H1 (cell line): ENCODE data around the gene TRHDE. TPM values are rescaled to one million over a fixed set of nuclear protein-coding genes. Genes with fewer than 3 reads are reported as not detected.

Experiments
- CTCF ChIA-PET: fragments of 300-600 bp; sonication (Branson Sonifier 250); formaldehyde crosslinking; loops from one replicate; lab custom pipeline; 2021; ENCODE audit not compliant: partially characterized antibody; lab: Charles Lee
- POLR2A ChIA-PET: fragments of 300-600 bp; sonication (Branson Sonifier 250); formaldehyde crosslinking; loops from one replicate; lab custom pipeline; 2021; ENCODE audit warnings: inconsistent platforms; ENCODE audit not compliant: partially characterized antibody; lab: Charles Lee
- DNase-seq, 2 experiments: peaks; one replicate each; pipeline versions ENCODE4 v3.0.0 to v3.0.0-alpha.2; 2010 to 2022; ENCODE audit warnings: low spot score in 2 of 2, low read depth in 1 of 2, mixed read lengths in 1 of 2
- FAIRE-seq: peaks from 2 replicates; lab custom pipeline; 2011; peaks lifted over from hg19 to GRCh38; lab: Jason Lieb, UNC
- H2AFZ ChIP-seq: 2 replicates; pipeline ENCODE4 v1.8.1; 2012; ENCODE audit warnings: low read length, inconsistent platforms
- H2AK5ac ChIP-seq: 2 replicates; pipeline ENCODE4 v1.6.1; 2013; ENCODE audit warnings: low read depth, low read length
- H2BK120ac ChIP-seq: replicated peaks from 2 replicates; pipeline ENCODE3; 2013; ENCODE audit warnings: low read depth, low read length, inconsistent platforms
- H2BK12ac ChIP-seq: 2 replicates; pipeline ENCODE4 v1.6.1; 2013; ENCODE audit warnings: low read depth, low read length
- H2BK15ac ChIP-seq: 2 replicates; pipeline ENCODE4 v1.6.1; 2013; ENCODE audit warnings: low read length
- H2BK20ac ChIP-seq: 2 replicates; pipeline ENCODE4 v1.6.1; 2013; ENCODE audit warnings: low read length
- H2BK5ac ChIP-seq: 2 replicates; pipeline ENCODE4 v1.6.1; 2013; ENCODE audit warnings: low read depth, low read length
- H3K14ac ChIP-seq: 2 replicates; pipeline ENCODE4 v1.6.1; 2013; ENCODE audit warnings: inconsistent platforms; ENCODE audit not compliant: insufficient read length
- H3K18ac ChIP-seq: 2 replicates; pipeline ENCODE4 v1.6.1; 2013; ENCODE audit warnings: low read length; ENCODE audit errors: extremely low read depth
- H3K23ac ChIP-seq: 2 replicates; pipeline ENCODE4 v1.6.1; 2013; ENCODE audit warnings: inconsistent platforms; ENCODE audit not compliant: insufficient read length
- H3K23me2 ChIP-seq: 2 replicates; pipeline ENCODE4 v1.6.1; 2013; ENCODE audit warnings: low read depth, low read length
- H3K27ac ChIP-seq: 2 replicates; pipeline ENCODE4 v1.6.1; 2011; ENCODE audit warnings: low read depth, low read length, inconsistent platforms
- H3K27me3 ChIP-seq, 4 experiments: replicated peaks in 1 of 4; 1 replicate in 1 of 4; 2 replicates in 3 of 4; pipeline versions ENCODE4 v1.6.1 to v1.8.1; 2011 to 2013; ENCODE audit warnings: low read length in 3 of 4, mild to moderate bottlenecking in 3 of 4, inconsistent platforms in 2 of 4, mixed read lengths in 2 of 4, moderate library complexity in 1 of 4; ENCODE audit not compliant: control insufficient read depth in 3 of 4, insufficient read depth in 3 of 4; ENCODE audit errors: extremely low read depth in 1 of 4
- H3K36me3 ChIP-seq, 4 experiments: 2 replicates each; pipeline versions ENCODE4 v1.6.1 to v1.8.1; 2011 to 2013; ENCODE audit warnings: mild to moderate bottlenecking in 4 of 4, low read length in 3 of 4, moderate library complexity in 2 of 4, control low read depth in 1 of 4, inconsistent platforms in 1 of 4; ENCODE audit not compliant: insufficient read depth in 4 of 4, control insufficient read depth in 2 of 4
- H3K4ac ChIP-seq: replicated peaks from 2 replicates; pipeline ENCODE3; 2013; ENCODE audit warnings: low read length, low read depth, mixed read lengths, inconsistent platforms; ENCODE audit not compliant: insufficient read length
- H3K4me1 ChIP-seq, 4 experiments: replicated peaks in 1 of 4; 1 replicate in 1 of 4; 2 replicates in 3 of 4; pipeline versions ENCODE4 v1.6.1 to v1.8.1; 2011 to 2013; ENCODE audit warnings: low read length in 3 of 4, inconsistent platforms in 2 of 4, mixed read lengths in 1 of 4; ENCODE audit not compliant: insufficient read depth in 4 of 4, control insufficient read depth in 3 of 4
- H3K4me2 ChIP-seq, 2 experiments: 2 replicates each; pipeline versions ENCODE4 v1.6.1 to v1.8.1; 2011 to 2013; ENCODE audit warnings: low read depth in 2 of 2, low read length in 2 of 2, control low read depth in 1 of 2, inconsistent platforms in 1 of 2, mild to moderate bottlenecking in 1 of 2; ENCODE audit not compliant: insufficient read depth in 1 of 2
- H3K4me3 ChIP-seq, 4 experiments: fragments of 200-600, 300-600 bp in 1 of 4; sonication (generic), shearing (Covaris generic), sonication (Bioruptor Twin) in 1 of 4; 2 replicates each; pipeline versions ENCODE4 v1.5.1 to v1.8.1; 2011 to 2016; ENCODE audit warnings: low read length in 4 of 4, low read depth in 3 of 4, control low read depth in 2 of 4, inconsistent platforms in 2 of 4, mild to moderate bottlenecking in 2 of 4, mixed read lengths in 1 of 4, moderate library complexity in 1 of 4; ENCODE audit not compliant: insufficient read depth in 2 of 4; ENCODE audit errors: extremely low read depth in 1 of 4
- H3K56ac ChIP-seq: replicated peaks from 2 replicates; pipeline ENCODE3; 2013; ENCODE audit warnings: low read depth, mild to moderate bottlenecking, mixed read lengths, low read length, inconsistent platforms; ENCODE audit not compliant: insufficient read length
- H3K79me1 ChIP-seq: 2 replicates; pipeline ENCODE4 v1.6.1; 2013; ENCODE audit warnings: low read depth, low read length, control low read depth
- H3K79me2 ChIP-seq, 2 experiments: 2 replicates each; pipeline versions ENCODE4 v1.6.1 to v1.8.1; 2012 to 2013; ENCODE audit warnings: low read length in 2 of 2, mild to moderate bottlenecking in 2 of 2, inconsistent platforms in 1 of 2; ENCODE audit not compliant: insufficient read depth in 2 of 2, control insufficient read depth in 1 of 2
- H3K9ac ChIP-seq, 4 experiments: replicated peaks in 1 of 4; 1 replicate in 1 of 4; 2 replicates in 3 of 4; pipeline versions ENCODE4 v1.6.1 to v1.8.1; 2011 to 2013; ENCODE audit warnings: low read depth in 3 of 4, low read length in 3 of 4, control low read depth in 2 of 4, mild to moderate bottlenecking in 2 of 4, moderate library complexity in 2 of 4, inconsistent platforms in 1 of 4; ENCODE audit errors: extremely low read depth in 1 of 4
- H3K9me3 ChIP-seq, 2 experiments: 2 replicates each; pipeline versions ENCODE4 v1.6.1 to v1.8.1; 2012 to 2013; ENCODE audit warnings: mild to moderate bottlenecking in 2 of 2, moderate library complexity in 2 of 2, control low read depth in 1 of 2, inconsistent platforms in 1 of 2, low read depth in 1 of 2, low read length in 1 of 2, mixed read lengths in 1 of 2; ENCODE audit not compliant: insufficient read depth in 2 of 2
- H4K20me1 ChIP-seq, 2 experiments: replicated peaks in 1 of 2; 2 replicates each; pipeline versions ENCODE3 to v1.8.1; 2011 to 2013; ENCODE audit warnings: inconsistent platforms in 2 of 2, low read length in 2 of 2, mild to moderate bottlenecking in 1 of 2; ENCODE audit not compliant: insufficient read depth in 2 of 2, control insufficient read depth in 1 of 2
- H4K5ac ChIP-seq: 2 replicates; pipeline ENCODE4 v1.6.1; 2013; ENCODE audit warnings: low read length, low read depth, mixed read lengths, inconsistent platforms; ENCODE audit not compliant: insufficient read length
- H4K8ac ChIP-seq: 2 replicates; pipeline ENCODE4 v1.8.0; 2013; ENCODE audit warnings: mild to moderate bottlenecking, moderate library complexity, low read length, inconsistent platforms; ENCODE audit not compliant: insufficient read depth; ENCODE audit errors: extremely low read depth
- H4K91ac ChIP-seq: replicated peaks from 2 replicates; pipeline ENCODE3; 2013; ENCODE audit warnings: low read length, mixed read lengths, inconsistent platforms; ENCODE audit not compliant: insufficient read length
- CBX5 ChIP-seq: fragments of 300-800, 300-1000 bp; sonication (generic); IDR thresholded peaks from 2 replicates; pipeline ENCODE4 v1.7.1; 2016; ENCODE audit warnings: antibody characterized with exemption, low read length, low read depth
- KDM5A ChIP-seq: fragments of 200-600 bp; IDR thresholded peaks from 2 replicates; pipeline ENCODE4 v1.7.1; 2012; ENCODE audit warnings: mild to moderate bottlenecking, low read length, inconsistent platforms, mixed read lengths
- USF2 ChIP-seq: IDR thresholded peaks from 2 replicates; pipeline ENCODE4 v1.6.1; 2011; ENCODE audit warnings: low read length, improper control_type of control experiment
- WGBS, 2 experiments: shearing (Covaris generic) in 1 of 2; methylation state at CpG; one replicate each; pipeline versions ENCODE4 v1.1.6 to v1.1.7; 2013 to 2015; ENCODE audit warnings: low lambda C conversion rate in 2 of 2, mixed read lengths in 2 of 2, inconsistent platforms in 1 of 2, low coverage in 1 of 2, missing lambda C conversion rate in 1 of 2; ENCODE audit not compliant: insufficient replicate concordance in 2 of 2, insufficient coverage in 1 of 2, insufficient read length in 1 of 2; ENCODE audit errors: extremely low coverage in 1 of 2, missing lambda C conversion rate in 1 of 2; 5-methylcytosine and 5-hydroxymethylcytosine counted together
- polyA plus RNA-seq, 7 experiments: library from polyadenylated mRNA; depleted of rRNA in 3 of 7; stranded (reverse) in 5 of 7; unstranded in 2 of 7; fragments of >200 nt in 5 of 7; fragments of 200-250 nt in 2 of 7; gene quantifications; 1 replicate in 5 of 7; 2 replicates in 1 of 7; 4 replicates in 1 of 7; pipeline versions ENCODE4 v1.2.1 to v1.2.3, GENCODE V29; 2011 to 2013; ENCODE audit warnings: missing spikeins in 2 of 7, mixed read lengths in 2 of 7
- total RNA-seq: library from RNA; stranded (reverse); fragmentation: NEBNext Ultra II Directional; extraction: Animal tissue kit (Norgen Biotek cat#: 25700); gene quantifications from 2 replicates; pipeline ENCODE4 v1.2.1, GENCODE V29; 2021

The TRHDE gene
- total and polyA plus RNA-seq, 2 of the 8 experiments (the other 6 are each of a cell fraction or from before 2014, with no cell fraction given) = 1.3 to 5.0 TPM

GRCh38 chr12:72261885-72262284 is 10.3 kb upstream of the TRHDE start:
- Histone ChIP-seq H3K23me2 (no peaks in the 10 kb centered on the region), H3K27me3 (no peaks in the 10 kb centered on the region), H2AK5ac (no peak overlapping the region), H3K23ac (no peak overlapping the region), H3K4me2 (no peak overlapping the region), H3K4me3 (no peak overlapping the region), H3K36me3 (no peaks in the 10 kb centered on the region; a peak in 1 of 8 replicates), H2AFZ (no peak overlapping the region), H3K79me2 (no peaks in the 10 kb centered on the region), H3K9ac (peak overlapping the region in 1 of 4 experiments; percentile 34; a peak in 1 of 7 replicates), H3K4me1 (no peaks in the 10 kb centered on the region), H3K27ac (no peak overlapping the region), H4K8ac (no peak overlapping the region), H2BK5ac (no peak overlapping the region), H3K4ac (no peak overlapping the region), H2BK15ac (no peak overlapping the region), H2BK12ac (no peak overlapping the region), H4K91ac (no peak overlapping the region), H2BK120ac (no peak overlapping the region), H4K20me1 (no peaks in the 10 kb centered on the region), H4K5ac (no peak overlapping the region), H3K9me3 (no peaks in the 10 kb centered on the region), H3K79me1 (no peaks in the 10 kb centered on the region), H3K14ac (no peak overlapping the region), H3K56ac (no peak overlapping the region), H2BK20ac (no peak overlapping the region), H3K18ac (no peak overlapping the region)
- ChIA-PET CTCF (interaction anchor here (0.6 to 3.2 kb wide), 5 partner anchors 10 to 684 kb away, joined by 3 to 14 read pairs (median 3); partner anchors contain the start of gene TRHDE), POLR2A (interaction anchor here (1.6 kb wide), 1 partner anchor 10 kb away, joined by 5 read pairs; the partner anchor contains the start of gene TRHDE)
- DNase-seq (no peak), FAIRE-seq (no peak)
- WGBS, 2 experiments = 52% methylated on average over 2 of the region's 2 CpGs; no CpG with 5 or more reads in 1 of the 2 experiments
- TF ChIP-seq CBX5 (no peak), USF2 (no peak), KDM5A (no peak)
